GM21723 (cell line): ENCODE results near the gene IGFBPL1.
"Not testable (repeated sequence)": the region's sequence is repeated elsewhere in the genome, so short reads cannot be mapped to it uniquely, and the experiment has no call there.

Source experiments
- ATAC-seq: cut with Tn5 transposase; IDR thresholded peaks from one replicate; pipeline ENCODE4 v1.9.1; 2021; ENCODE audit warnings: mild to moderate bottlenecking, moderate library complexity; ENCODE audit not compliant: unreplicated experiment

The IGFBPL1 gene

GRCh38 chr9:38380872-38381534 lies 43.3 kb downstream of the IGFBPL1 start:
- no peak for ATAC-seq

GRCh38 chr9:38380230-38380871 lies 43.9 kb downstream of the IGFBPL1 start:
- no peak for ATAC-seq

GRCh38 chr9:38377336-38378083 lies 46.7 kb downstream of the IGFBPL1 start:
- ATAC-seq, result not testable (repeated sequence)

- no peak for ATAC-seq
These were observed 48.1 kb downstream of the IGFBPL1 start for GRCh38 chr9:38376021-38376670.

- no peak for ATAC-seq
These were observed 48.7 kb downstream of the IGFBPL1 start for GRCh38 chr9:38375572-38375963.

GRCh38 chr9:38374847-38375571 lies 49.2 kb downstream of the IGFBPL1 start:
- ATAC-seq, result no peak

GRCh38 chr9:38373679-38374078 lies 50.6 kb downstream of the IGFBPL1 start:
- no peak for ATAC-seq

- ATAC-seq, result no peak
These were observed 51.3 kb downstream of the IGFBPL1 start for GRCh38 chr9:38372762-38373619.

- peak; percentile 68 for ATAC-seq
These were observed 52.8 kb downstream of the IGFBPL1 start for GRCh38 chr9:38371495-38371894.

GRCh38 chr9:38370176-38370575 lies 54.1 kb downstream of the IGFBPL1 start:
- ATAC-seq, result no peak

- no peak for ATAC-seq
These were observed 55.5 kb downstream of the IGFBPL1 start for GRCh38 chr9:38368731-38369130.

GRCh38 chr9:38367898-38368297 lies 56.4 kb downstream of the IGFBPL1 start:
- ATAC-seq, result no peak

GRCh38 chr9:38363589-38363925 lies 60.7 kb downstream of the IGFBPL1 start:
- no peak for ATAC-seq

GRCh38 chr9:38362852-38363588 lies 61.2 kb downstream of the IGFBPL1 start:
- ATAC-seq, result peak; percentile 55

- ATAC-seq, result no peak
These were observed 62.8 kb downstream of the IGFBPL1 start for GRCh38 chr9:38361473-38361850.

- ATAC-seq, result no peak
These were observed 63.3 kb downstream of the IGFBPL1 start for GRCh38 chr9:38360839-38361472.

- no peak for ATAC-seq
These were observed 64.4 kb downstream of the IGFBPL1 start for GRCh38 chr9:38359689-38360385.

GRCh38 chr9:38359297-38359653 lies 65.0 kb downstream of the IGFBPL1 start:
- no peak for ATAC-seq
